IPS-20b (cell line): ENCODE data around the gene THAP4.

Experiments
- H3K27ac ChIP-seq: one replicate; pipeline ENCODE4 v1.5.1; 2013; ENCODE audit warnings: low read length
- H3K27me3 ChIP-seq: 2 replicates; pipeline ENCODE4 v1.6.1; 2013; ENCODE audit warnings: mild to moderate bottlenecking, low read length, inconsistent platforms; ENCODE audit not compliant: insufficient read depth
- H3K36me3 ChIP-seq: 2 replicates; pipeline ENCODE4 v1.6.1; 2013; ENCODE audit warnings: low read depth, mild to moderate bottlenecking, inconsistent platforms, low read length, moderate library complexity; ENCODE audit not compliant: insufficient read depth
- H3K4me1 ChIP-seq: 2 replicates; pipeline ENCODE4 v1.6.1; 2013; ENCODE audit warnings: mild to moderate bottlenecking, control low read depth, inconsistent platforms, low read length, moderate library complexity; ENCODE audit not compliant: insufficient read depth
- H3K4me3 ChIP-seq: 2 replicates; pipeline ENCODE4 v1.5.1; 2013; ENCODE audit warnings: mild to moderate bottlenecking, low read length, inconsistent platforms
- H3K9ac ChIP-seq: 2 replicates; pipeline ENCODE4 v1.6.1; 2013; ENCODE audit warnings: low read depth, mild to moderate bottlenecking, inconsistent platforms, low read length, moderate library complexity
- H3K9me3 ChIP-seq: 2 replicates; pipeline ENCODE4 v1.6.1; 2013; ENCODE audit warnings: mild to moderate bottlenecking, low read depth, low read length, inconsistent platforms; ENCODE audit not compliant: insufficient read depth

The THAP4 gene

DNA sequence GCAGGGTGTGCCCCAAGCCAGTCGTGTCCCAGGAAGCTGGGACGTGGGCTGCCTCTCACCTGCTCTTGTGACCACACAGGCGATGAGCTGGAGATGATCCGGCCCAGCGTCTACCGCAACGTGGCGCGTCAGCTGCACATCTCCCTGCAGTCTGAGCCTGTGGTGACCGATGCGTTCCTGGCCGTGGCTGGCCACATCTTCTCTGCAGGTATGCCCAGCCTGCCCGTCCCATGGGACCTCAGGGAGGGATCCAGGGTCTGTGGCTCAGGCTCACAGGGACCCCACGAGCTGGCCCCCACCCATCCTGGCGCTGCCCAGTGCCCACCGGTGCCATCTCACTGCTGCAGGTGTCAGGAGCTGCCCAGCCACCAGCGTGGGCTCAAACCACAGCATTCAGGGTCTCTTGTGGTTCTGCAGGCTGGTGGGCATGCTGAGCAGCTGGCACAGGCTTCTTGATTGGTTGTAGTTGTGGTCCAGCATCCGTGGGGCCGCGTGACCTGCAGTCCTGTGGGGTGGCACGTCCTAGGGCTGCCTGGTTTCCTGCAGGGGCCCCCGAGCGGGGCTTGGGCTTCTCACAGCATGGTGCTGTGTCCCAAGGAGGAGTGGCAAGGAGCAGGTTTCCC is 74.6 kb downstream of the THAP4 start:
- Histone ChIP-seq H3K27ac (no peak overlapping the region), H3K36me3 (no peaks in the 10 kb centered on the region), H3K4me1 (no peaks in the 10 kb centered on the region), H3K27me3 (peaks cover 10% of the 10 kb centered on the region), H3K9ac (no peak overlapping the region), H3K4me3 (no peak overlapping the region), H3K9me3 (no peaks in the 10 kb centered on the region)

DNA sequence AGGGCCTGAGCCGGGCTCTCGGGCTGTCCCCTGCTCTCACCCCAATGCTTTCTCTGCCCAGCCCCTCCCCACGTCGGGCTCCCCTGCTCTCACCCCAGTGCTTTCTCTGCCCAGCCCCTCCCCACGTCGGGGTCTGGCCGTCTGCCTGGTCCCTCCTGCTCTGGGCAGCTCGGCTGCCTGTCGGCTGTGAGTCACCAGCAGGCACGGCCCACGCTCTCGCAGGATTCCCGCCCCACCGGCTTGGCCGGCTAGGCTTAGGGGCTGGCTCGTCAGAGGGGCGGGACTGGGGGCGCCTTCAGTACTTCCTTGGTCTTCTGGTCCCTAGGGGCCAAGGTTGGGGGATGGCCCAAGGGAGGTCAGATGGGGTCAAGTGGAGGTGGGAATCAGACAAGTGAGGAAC is 75.1 kb downstream of the THAP4 start:
- no peak overlapping the region for H3K9ac ChIP-seq
- H3K9me3 ChIP-seq = no peaks in the 10 kb centered on the region
- H3K4me3 ChIP-seq = no peak overlapping the region
- H3K4me1 ChIP-seq = no peaks in the 10 kb centered on the region
- H3K27me3 ChIP-seq = peaks cover 10% of the 10 kb centered on the region
- no peak overlapping the region for H3K27ac ChIP-seq
- no peaks in the 10 kb centered on the region for H3K36me3 ChIP-seq

DNA sequence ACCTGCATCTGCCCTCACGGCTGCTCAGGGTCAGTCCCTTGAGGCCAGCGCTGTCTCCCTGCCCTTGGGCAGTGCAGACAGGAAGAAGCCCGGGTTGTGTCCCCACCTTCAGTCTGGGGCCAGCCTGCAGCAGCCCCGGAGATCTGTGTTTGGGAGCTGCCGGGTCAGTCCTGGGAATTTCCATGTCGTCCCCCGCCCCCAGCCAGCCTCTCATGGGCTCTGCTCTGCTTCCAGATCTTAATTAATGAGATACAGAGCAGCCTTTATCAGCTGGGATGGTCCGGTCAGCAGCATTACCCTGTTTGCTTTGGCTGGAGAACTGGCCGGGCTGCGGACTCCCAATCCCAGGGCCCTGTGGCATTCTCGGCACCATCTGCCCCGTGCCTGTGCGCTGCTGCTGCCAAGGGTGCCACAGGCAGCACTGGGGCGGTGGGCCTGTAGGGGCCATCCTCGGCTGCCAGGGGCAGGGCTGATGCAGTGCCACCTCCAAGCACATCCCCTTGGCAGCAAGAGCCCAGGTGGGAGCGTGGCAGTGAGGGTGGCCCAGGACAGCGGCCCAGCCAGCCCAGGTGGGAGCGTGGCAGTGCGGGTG is 76.0 kb downstream of the THAP4 start:
- H3K4me3 ChIP-seq = no peak overlapping the region
- peaks cover under 1% of the 10 kb centered on the region; the same call in 1 of the 2 replicates for H3K4me1 ChIP-seq
- no peak overlapping the region for H3K9ac ChIP-seq
- H3K9me3 ChIP-seq = no peaks in the 10 kb centered on the region
- peaks cover 10% of the 10 kb centered on the region for H3K27me3 ChIP-seq
- H3K36me3 ChIP-seq = no peaks in the 10 kb centered on the region
- no peak overlapping the region for H3K27ac ChIP-seq

DNA sequence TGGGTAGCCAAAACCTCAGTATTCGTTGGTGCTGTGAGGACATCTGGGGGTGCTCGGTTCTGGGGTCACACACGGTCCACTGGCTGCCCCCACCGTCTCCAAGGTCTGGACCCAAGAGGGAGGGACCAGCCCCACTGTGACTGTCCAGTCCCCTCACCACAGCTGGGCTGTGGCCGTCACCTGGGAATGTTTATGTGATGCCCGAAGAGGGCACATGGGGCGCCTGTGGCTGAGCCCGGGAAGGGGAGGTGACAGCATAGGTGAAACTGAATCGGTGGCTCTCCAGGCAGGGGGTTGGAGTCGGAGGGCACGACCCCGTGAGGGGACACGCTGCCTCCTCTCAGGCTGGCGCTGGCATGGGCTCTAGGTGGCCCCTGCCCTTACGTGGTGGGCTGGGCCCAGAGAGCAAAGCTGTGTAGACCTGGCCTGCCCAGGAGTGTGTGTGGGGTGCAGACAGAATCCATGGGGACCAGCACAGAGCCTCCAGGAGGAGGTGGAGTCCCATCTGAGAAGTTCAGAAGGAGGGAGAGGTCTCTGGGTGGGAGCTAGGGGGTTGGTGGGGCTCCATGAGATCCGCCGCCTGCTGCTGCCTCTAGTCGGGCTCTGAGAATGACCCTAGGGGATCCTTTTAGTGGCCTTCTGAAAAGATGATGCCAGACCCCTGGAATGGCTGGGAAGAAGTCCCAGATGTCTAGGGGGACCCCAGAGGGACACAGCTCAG is 76.6 kb downstream of the THAP4 start:
- Histone ChIP-seq H3K4me1 (peaks cover 7% of the 10 kb centered on the region; the same call in 1 of the 2 replicates), H3K9me3 (no peaks in the 10 kb centered on the region), H3K27me3 (peaks cover 10% of the 10 kb centered on the region), H3K36me3 (no peaks in the 10 kb centered on the region), H3K4me3 (peak overlapping the region; percentile 74; the same call in 1 of the 2 replicates), H3K27ac (no peak overlapping the region), H3K9ac (no peak overlapping the region)

DNA sequence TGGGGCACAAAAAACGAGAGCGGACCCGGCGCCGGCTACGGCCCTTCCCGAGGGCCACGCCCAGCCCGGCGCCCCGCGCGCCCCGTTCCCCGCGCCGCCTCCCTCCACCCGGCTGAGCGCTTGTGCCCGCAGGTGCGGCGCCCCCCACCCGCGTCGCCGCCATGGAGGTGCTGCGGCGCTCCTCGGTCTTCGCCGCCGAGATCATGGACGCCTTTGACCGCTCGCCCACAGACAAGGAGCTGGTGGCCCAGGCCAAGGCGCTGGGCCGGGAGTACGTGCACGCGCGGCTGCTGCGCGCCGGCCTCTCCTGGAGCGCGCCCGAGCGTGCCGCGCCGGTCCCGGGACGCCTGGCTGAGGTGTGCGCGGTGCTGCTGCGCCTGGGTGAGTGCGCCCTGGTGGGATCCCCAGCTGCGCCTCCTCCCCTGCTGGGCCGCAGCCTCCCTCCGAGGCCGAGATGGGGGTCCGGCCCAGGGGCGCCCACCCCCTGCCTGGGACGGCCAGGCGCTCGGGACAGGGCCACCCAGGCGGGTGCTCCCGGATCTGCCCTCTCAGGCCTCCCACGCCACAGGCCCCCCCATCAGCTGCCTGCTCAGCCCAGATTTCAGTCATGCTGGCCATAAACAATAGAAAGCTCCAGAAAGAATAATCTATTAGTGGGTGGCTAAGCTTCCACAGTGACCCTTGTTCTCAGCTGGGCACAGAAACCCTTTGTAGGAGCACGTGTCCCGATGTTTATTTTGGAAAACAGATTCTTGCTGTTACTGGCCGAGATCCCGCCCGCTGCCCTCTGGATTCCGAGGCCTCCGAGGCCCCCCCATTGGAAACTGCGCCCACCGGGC is 77.4 kb downstream of the THAP4 start:
- Histone ChIP-seq H3K36me3 (no peaks in the 10 kb centered on the region), H3K4me3 (peak overlapping the region; percentile 74; the same call in 1 of the 2 replicates), H3K27me3 (peaks cover 10% of the 10 kb centered on the region), H3K4me1 (peaks cover 7% of the 10 kb centered on the region; the same call in 1 of the 2 replicates), H3K27ac (no peak overlapping the region), H3K9ac (peak overlapping the region; percentile 65; the same call in 1 of the 2 replicates), H3K9me3 (no peaks in the 10 kb centered on the region)

DNA sequence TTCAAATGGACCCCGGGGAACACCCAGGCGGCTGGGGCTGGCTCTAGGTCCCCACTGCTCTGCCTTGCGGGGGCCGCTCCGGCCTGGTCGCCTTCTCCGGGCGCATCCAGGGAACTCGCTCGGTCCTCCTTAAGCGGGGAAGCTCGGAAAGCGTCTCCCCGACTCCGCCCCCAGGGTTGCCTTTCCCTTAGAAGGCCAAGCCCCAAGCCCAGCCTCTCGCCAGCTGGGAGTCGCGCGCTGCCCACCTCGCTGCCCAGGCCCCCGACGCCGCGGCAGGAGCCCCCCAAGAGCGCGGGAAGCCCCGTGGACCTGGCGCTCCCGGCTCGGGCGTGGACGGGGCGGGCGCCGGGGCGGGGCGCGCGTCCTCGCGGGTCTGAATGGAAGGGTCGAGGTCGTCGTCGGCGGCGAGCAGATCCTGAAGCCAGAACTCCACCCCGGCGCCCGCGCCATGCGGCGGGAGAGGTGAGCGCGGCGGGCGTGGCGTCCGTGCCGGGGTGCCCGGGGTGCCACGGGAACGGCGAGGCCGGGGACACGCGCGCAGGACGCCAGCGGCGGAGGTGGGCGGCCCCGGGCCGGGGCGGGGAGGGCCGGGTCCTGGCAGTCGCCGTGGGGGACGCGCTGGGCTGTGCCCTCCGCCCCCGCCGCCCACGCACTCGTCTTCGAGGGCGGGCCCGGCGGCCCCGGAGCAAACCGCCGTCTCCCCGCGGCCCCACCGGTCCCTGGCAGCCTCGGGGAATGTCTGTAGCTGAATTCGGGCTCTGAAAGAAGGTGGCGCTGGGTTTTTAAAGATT is 78.2 kb downstream of the THAP4 start, which contains the start of gene BOK:
Gene BOK, plus strand, starts transcription at position 214 of the 791 bp plus-strand sequence. CDS start 739 bp downstream, outside the sequence.
- Histone ChIP-seq H3K9ac (peak within 1 kb of the TSS; percentile 65; the same call in 1 of the 2 replicates), H3K27me3 (peaks cover 10% of the 10 kb centered on the region), H3K27ac (no peak within 1 kb of the TSS), H3K4me1 (peaks cover 7% of the 10 kb centered on the region; the same call in 1 of the 2 replicates), H3K9me3 (no peaks in the 10 kb centered on the region), H3K4me3 (peak within 1 kb of the TSS; percentile 74), H3K36me3 (no peaks in the 10 kb centered on the region)

DNA sequence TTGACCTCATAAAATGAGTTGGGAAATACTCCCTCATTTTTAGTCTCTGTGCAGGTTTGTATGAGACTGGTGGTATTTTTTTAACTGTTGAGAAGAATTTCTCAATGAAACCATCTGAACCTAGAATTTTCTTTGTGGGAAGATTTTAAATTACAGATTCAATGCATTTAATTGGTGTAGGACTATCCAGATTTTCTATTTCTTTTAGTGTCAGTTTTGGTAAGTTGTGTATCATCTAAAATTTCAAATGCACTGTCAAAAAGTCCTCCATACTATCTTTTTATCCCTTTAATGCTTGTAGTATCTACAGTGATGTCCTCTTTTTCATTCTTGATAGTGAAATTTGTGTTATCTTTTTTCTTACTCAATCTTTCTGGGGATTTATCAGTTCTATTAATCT is 80.2 kb downstream of the THAP4 start:
- H3K27ac ChIP-seq = no peak overlapping the region
- peaks cover 7% of the 10 kb centered on the region; the same call in 1 of the 2 replicates for H3K4me1 ChIP-seq
- H3K36me3 ChIP-seq = no peaks in the 10 kb centered on the region
- no peak overlapping the region for H3K4me3 ChIP-seq
- peaks cover 10% of the 10 kb centered on the region for H3K27me3 ChIP-seq
- H3K9ac ChIP-seq = no peak overlapping the region
- H3K9me3 ChIP-seq = no peaks in the 10 kb centered on the region

DNA sequence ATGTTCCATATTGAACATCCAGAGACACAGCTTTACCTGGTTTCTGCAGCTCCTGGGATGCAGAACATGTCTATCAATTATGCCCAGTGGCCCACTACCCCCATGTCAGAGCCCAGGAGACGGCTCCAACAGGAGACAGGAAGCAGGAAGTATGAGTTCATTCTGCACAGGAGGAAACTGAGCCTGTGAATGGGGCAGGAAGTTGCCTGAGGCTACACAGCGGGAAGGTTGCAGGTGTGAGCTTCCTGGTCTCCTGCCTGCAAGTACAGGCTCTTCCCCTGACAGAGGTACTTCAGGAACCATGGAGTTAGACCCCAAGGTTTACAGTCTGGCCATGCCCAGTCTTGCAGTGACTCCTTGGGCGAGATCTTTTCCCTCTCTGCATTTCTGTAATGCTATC is 81.2 kb downstream of the THAP4 start:
- no peak overlapping the region for H3K4me3 ChIP-seq
- no peaks in the 10 kb centered on the region for H3K9me3 ChIP-seq
- peaks cover 7% of the 10 kb centered on the region; the same call in 1 of the 2 replicates for H3K4me1 ChIP-seq
- no peak overlapping the region for H3K9ac ChIP-seq
- no peaks in the 10 kb centered on the region for H3K36me3 ChIP-seq
- H3K27ac ChIP-seq = no peak overlapping the region
- peaks cover 10% of the 10 kb centered on the region for H3K27me3 ChIP-seq

DNA sequence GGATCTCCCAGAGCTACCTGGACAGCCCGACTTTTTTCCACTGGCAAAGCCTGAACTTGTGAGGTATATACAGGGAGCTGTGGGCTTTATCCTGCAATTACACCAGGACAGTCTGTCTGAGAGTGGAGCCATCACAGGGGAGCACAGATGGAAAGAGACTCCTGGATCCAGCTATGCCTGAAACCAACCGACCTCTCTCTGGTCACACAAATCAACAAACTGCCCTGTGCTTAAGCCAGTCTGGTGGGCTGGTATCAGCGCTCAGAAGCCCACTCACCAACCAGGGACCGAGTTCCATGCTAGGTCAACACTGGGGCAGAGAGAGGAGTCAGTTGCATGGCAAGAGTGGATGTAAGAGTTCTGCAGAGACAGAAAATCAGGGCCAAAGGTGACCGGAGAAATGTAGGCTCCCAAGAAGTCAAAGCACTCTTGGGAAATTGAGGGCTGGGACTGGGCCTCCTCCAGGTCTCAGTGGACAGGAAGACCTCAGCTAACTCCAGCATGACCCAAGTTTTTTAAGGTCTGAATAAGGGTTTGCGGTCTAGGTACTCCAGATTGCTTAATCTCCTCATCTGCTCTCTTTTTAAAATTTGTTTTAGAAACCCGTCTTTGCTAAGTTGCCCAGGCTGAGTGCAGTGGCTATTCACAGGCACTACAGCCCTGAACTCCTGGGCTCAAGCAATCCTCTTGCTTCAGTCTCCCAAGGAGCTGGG is 82.2 kb downstream of the THAP4 start:
- H3K9me3 ChIP-seq = no peaks in the 10 kb centered on the region
- H3K4me1 ChIP-seq = peaks cover 7% of the 10 kb centered on the region; the same call in 1 of the 2 replicates
- H3K9ac ChIP-seq = no peak overlapping the region
- H3K4me3 ChIP-seq = no peak overlapping the region
- H3K36me3 ChIP-seq = no peaks in the 10 kb centered on the region
- H3K27me3 ChIP-seq = peaks cover 10% of the 10 kb centered on the region
- H3K27ac ChIP-seq = no peak overlapping the region

DNA sequence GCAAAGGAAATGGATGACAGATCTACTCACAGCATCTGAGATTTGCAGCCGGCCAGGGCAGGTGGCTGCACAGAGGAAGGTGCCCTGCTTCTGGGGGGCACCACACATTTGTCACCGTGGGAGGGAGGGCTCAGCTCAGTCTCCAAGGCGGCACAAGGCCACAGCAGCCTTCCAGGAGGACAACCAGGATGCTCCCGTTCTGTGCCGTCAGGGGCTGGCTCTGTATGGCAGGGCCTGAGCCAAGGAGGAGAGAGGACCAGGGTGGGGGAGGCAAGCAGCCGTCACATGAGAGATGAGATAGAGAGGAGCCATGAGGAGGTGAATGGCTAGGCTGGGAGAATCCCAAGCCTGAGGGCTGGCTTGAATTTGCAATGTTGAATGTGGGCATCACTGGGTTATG is 83.0 kb downstream of the THAP4 start:
- no peak overlapping the region for H3K9ac ChIP-seq
- no peaks in the 10 kb centered on the region for H3K9me3 ChIP-seq
- H3K4me1 ChIP-seq = peaks cover 7% of the 10 kb centered on the region; the same call in 1 of the 2 replicates
- no peak overlapping the region for H3K4me3 ChIP-seq
- H3K36me3 ChIP-seq = no peaks in the 10 kb centered on the region
- peaks cover 10% of the 10 kb centered on the region for H3K27me3 ChIP-seq
- H3K27ac ChIP-seq = no peak overlapping the region
